Activated T-helper 1 cell treated with anti-CD3 and anti-CD28 coated beads, Interleukin-12 subunit alpha, Interleukin-12 subunit beta, Interleukin-2, Interleukin-4 antibody, amounts not matched to agents 30 ng/mL and 10 ng/mL and 1 ng/mL, durations not matched to agents 14 hours and 24 hours and 36 hours (primary cell): ENCODE measurements around the gene PIGT. TPM values are rescaled to one million over a fixed set of nuclear protein-coding genes. Genes with fewer than 3 reads are reported as not detected.

ENCODE experiments used
- DNase-seq: peaks from one replicate; pipeline ENCODE4 v3.0.0; 2021; ENCODE audit warnings: low spot score
- H3K27ac Mint-ChIP-seq: one replicate; pipeline ENCODE4 v1.8.0; 2021; ENCODE audit warnings: mild to moderate bottlenecking, mixed read lengths
- H3K27me3 Mint-ChIP-seq: one replicate; pipeline ENCODE4 v1.8.0; 2022; ENCODE audit warnings: mild to moderate bottlenecking, moderate library complexity, mixed read lengths; ENCODE audit not compliant: insufficient read depth
- H3K36me3 Mint-ChIP-seq: one replicate; pipeline ENCODE4 v1.8.0; 2021; ENCODE audit warnings: low read depth, mixed read lengths
- H3K4me1 Mint-ChIP-seq: one replicate; pipeline ENCODE4 v1.8.0; 2021; ENCODE audit warnings: low read depth, mixed read lengths
- H3K4me3 Mint-ChIP-seq: one replicate; pipeline ENCODE4 v1.8.0; 2021; ENCODE audit warnings: mild to moderate bottlenecking, moderate library complexity, mixed read lengths
- H3K9me3 Mint-ChIP-seq: one replicate; pipeline ENCODE4 v1.8.0; 2021; ENCODE audit warnings: mixed read lengths
- intact Hi-C: fragments of 100-400 bp; cut with micrococcal nuclease; formaldehyde crosslinking; loops from one replicate; pipeline ENCODE4 v1.15.1; 2024
- total RNA-seq: library from RNA; stranded (reverse); gene quantifications from 2 replicates; pipeline ENCODE4 v1.2.3, GENCODE V29; 2022

The PIGT gene
- total RNA-seq, 1 donor from 2014 or later = 90.6 TPM

GRCh38 chr20:45441746-45442145, 25.8 kb downstream of the PIGT start:
- Mint-ChIP-seq H3K4me1 (peaks cover 34% of the 10 kb centered on the region), H3K9me3 (no peaks in the 10 kb centered on the region), H3K27me3 (peaks cover 13% of the 10 kb centered on the region), H3K4me3 (no peak overlapping the region), H3K27ac (no peak overlapping the region), H3K36me3 (no peaks in the 10 kb centered on the region)
- intact Hi-C loops = no loop called here
- no peak for DNase-seq

DNA sequence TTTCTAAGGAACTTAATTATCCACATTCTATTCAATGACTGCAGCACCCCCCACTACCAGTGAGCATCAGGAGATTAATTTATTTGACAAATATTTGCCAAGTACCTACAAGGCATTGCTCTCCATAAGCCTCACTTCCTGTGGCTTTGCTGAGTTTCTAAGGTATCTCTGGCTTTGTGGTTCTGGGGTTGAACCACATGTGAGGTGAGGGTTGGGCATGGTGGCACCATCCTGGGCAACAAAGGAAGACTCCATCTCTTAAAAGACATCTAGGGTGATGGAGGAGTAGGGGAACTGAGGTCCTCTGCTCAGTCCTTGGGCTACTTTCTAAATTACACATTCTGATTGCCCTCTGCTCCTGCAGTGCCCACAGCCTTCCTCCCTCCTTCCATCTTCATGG, 28.1 kb downstream of the PIGT start:
- no peak overlapping the region for H3K4me3 Mint-ChIP-seq
- H3K9me3 Mint-ChIP-seq = no peaks in the 10 kb centered on the region
- peaks cover 33% of the 10 kb centered on the region for H3K4me1 Mint-ChIP-seq
- no peaks in the 10 kb centered on the region for H3K36me3 Mint-ChIP-seq
- no peak overlapping the region for H3K27ac Mint-ChIP-seq
- peak; percentile 19 for DNase-seq
- intact Hi-C loops = no loop called here
- peaks cover 13% of the 10 kb centered on the region for H3K27me3 Mint-ChIP-seq

GRCh38 chr20:45445805-45446562, 30.0 kb downstream of the PIGT start:
- Mint-ChIP-seq H3K27me3 (peaks cover 13% of the 10 kb centered on the region), H3K9me3 (no peaks in the 10 kb centered on the region), H3K4me1 (peaks cover 33% of the 10 kb centered on the region), H3K4me3 (no peak overlapping the region), H3K36me3 (no peaks in the 10 kb centered on the region), H3K27ac (no peak overlapping the region)
- peak; percentile 19 for DNase-seq
- intact Hi-C loops = no loop called here

GRCh38 chr20:45448270-45448669, 32.3 kb downstream of the PIGT start:
- DNase-seq = no peak
- H3K4me1 Mint-ChIP-seq = peaks cover 33% of the 10 kb centered on the region
- no peaks in the 10 kb centered on the region for H3K9me3 Mint-ChIP-seq
- no peak overlapping the region for H3K27ac Mint-ChIP-seq
- intact Hi-C loops = no loop called here
- H3K4me3 Mint-ChIP-seq = no peak overlapping the region
- peaks cover 13% of the 10 kb centered on the region for H3K27me3 Mint-ChIP-seq
- H3K36me3 Mint-ChIP-seq = no peaks in the 10 kb centered on the region

DNA sequence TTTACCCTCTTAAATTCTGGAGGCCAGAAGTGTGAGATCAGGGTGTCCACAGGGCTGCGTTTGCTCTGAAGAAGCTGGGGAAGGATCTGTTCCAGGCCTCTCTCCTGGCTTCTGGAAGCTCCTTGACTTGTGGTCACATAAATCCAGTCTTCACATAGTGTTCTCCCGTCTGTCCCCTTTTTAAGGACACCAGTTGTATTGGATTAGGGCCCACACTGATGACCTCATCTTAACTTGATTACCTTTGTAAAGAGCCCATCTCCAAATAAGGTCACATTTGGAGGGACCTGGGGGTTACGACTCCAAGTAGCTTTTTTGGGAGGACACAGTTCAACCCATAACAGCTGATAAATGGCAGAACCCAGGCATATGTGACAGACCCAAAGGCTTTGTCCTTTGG, 33.6 kb downstream of the PIGT start:
- intact Hi-C loops = no loop called here
- peaks cover 22% of the 10 kb centered on the region for H3K4me1 Mint-ChIP-seq
- peaks cover 8% of the 10 kb centered on the region for H3K27me3 Mint-ChIP-seq
- H3K36me3 Mint-ChIP-seq = no peaks in the 10 kb centered on the region
- H3K4me3 Mint-ChIP-seq = no peak overlapping the region
- DNase-seq = no peak
- no peaks in the 10 kb centered on the region for H3K9me3 Mint-ChIP-seq
- H3K27ac Mint-ChIP-seq = no peak overlapping the region

DNA sequence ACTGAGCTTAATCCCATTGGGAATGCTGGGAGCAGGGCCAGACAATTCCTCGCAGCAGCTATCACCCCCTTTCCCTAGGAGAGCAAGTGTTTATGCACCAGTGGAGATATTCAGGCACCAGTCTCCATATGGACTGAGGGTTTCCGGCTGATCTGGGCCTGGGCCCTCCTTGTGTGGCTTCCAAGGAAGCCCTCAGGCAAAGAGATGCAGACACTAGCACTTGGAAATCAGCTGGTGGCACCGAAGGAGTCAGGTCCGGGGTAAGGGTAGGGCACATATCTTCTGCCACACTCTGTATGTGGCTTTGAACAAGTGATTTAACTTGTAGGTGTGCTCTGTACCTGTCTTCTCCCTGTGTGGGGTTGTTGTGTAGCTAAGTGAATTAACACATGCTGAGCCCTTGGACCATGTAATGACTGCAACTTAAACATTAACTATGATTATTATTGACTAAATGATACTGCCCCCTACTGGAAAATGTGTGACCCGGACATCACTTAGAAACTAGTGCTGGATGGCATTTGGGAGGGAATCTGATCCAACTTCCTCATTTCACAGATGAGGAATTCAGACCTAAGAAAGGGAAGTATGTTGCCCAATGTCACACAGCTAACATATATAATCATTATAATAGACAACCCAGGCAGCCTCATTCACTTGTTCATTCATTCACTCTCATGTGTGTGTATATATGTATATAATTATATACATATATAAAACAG, 34.3 kb downstream of the PIGT start:
- peaks cover 15% of the 10 kb centered on the region for H3K4me1 Mint-ChIP-seq
- H3K36me3 Mint-ChIP-seq = no peaks in the 10 kb centered on the region
- H3K27ac Mint-ChIP-seq = no peak overlapping the region
- peaks cover 8% of the 10 kb centered on the region for H3K27me3 Mint-ChIP-seq
- intact Hi-C loops = loop anchor here (1.0 kb wide), 3 partner anchors 76 to 131 kb away; partner anchors contain the start of gene SYS1
- DNase-seq = no peak
- H3K4me3 Mint-ChIP-seq = no peak overlapping the region
- H3K9me3 Mint-ChIP-seq = no peaks in the 10 kb centered on the region

- Mint-ChIP-seq H3K36me3 (no peaks in the 10 kb centered on the region), H3K9me3 (no peaks in the 10 kb centered on the region), H3K27me3 (peaks cover 2% of the 10 kb centered on the region), H3K4me1 (peaks cover 5% of the 10 kb centered on the region), H3K4me3 (no peak overlapping the region), H3K27ac (no peak overlapping the region)
- no peak for DNase-seq
- intact Hi-C loops = no loop called here
Observed at GRCh38 chr20:45452238-45452637, 36.3 kb downstream of the PIGT start.

- no peak overlapping the region for H3K4me3 Mint-ChIP-seq
- H3K27me3 Mint-ChIP-seq = peaks cover 2% of the 10 kb centered on the region
- no peaks in the 10 kb centered on the region for H3K36me3 Mint-ChIP-seq
- DNase-seq = no peak
- intact Hi-C loops = no loop called here
- no peaks in the 10 kb centered on the region for H3K9me3 Mint-ChIP-seq
- peaks cover 5% of the 10 kb centered on the region for H3K4me1 Mint-ChIP-seq
- H3K27ac Mint-ChIP-seq = no peak overlapping the region
Observed at GRCh38 chr20:45452772-45453691, 37.1 kb downstream of the PIGT start.

GRCh38 chr20:45456632-45457031, 40.7 kb downstream of the PIGT start:
- DNase-seq = no peak
- Mint-ChIP-seq H3K27ac (no peak overlapping the region), H3K36me3 (no peaks in the 10 kb centered on the region), H3K4me1 (no peaks in the 10 kb centered on the region), H3K27me3 (peaks cover 10% of the 10 kb centered on the region), H3K9me3 (no peaks in the 10 kb centered on the region), H3K4me3 (no peak overlapping the region)
- intact Hi-C loops = loop anchor here (1.0 kb wide), 1 partner anchor 315 kb away; no protein-coding TSS in a partner anchor

DNA sequence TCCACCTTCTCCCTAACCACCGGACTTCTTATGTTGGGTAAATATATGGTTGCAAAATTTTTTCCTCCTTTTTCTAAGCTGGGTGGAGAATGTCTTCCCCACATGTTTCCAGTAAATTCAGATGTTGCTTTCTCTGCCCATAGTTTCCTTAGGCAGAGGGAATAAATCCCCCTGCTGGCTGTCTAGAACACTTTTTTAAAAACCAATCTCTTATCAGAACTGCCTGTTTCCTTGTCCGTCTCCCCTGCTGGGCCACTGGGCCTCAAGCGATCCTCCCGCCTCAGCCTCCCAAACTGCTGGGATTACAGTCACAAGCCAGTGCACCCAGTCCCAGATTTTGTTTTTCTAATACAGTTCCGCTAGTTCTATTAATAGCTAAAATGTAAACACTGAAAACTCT, 43.7 kb downstream of the PIGT start:
- no peaks in the 10 kb centered on the region for H3K36me3 Mint-ChIP-seq
- no peaks in the 10 kb centered on the region for H3K4me1 Mint-ChIP-seq
- no peaks in the 10 kb centered on the region for H3K9me3 Mint-ChIP-seq
- intact Hi-C loops = no loop called here
- H3K27me3 Mint-ChIP-seq = peaks cover 12% of the 10 kb centered on the region
- H3K27ac Mint-ChIP-seq = no peak overlapping the region
- H3K4me3 Mint-ChIP-seq = no peak overlapping the region
- DNase-seq = no peak

- no peaks in the 10 kb centered on the region for H3K4me1 Mint-ChIP-seq
- no peak for DNase-seq
- H3K27ac Mint-ChIP-seq = no peak overlapping the region
- no peak overlapping the region for H3K4me3 Mint-ChIP-seq
- no peaks in the 10 kb centered on the region for H3K36me3 Mint-ChIP-seq
- peaks cover 16% of the 10 kb centered on the region for H3K27me3 Mint-ChIP-seq
- H3K9me3 Mint-ChIP-seq = no peaks in the 10 kb centered on the region
- intact Hi-C loops = no loop called here
Observed at GRCh38 chr20:45461225-45461624, 45.3 kb downstream of the PIGT start.

DNA sequence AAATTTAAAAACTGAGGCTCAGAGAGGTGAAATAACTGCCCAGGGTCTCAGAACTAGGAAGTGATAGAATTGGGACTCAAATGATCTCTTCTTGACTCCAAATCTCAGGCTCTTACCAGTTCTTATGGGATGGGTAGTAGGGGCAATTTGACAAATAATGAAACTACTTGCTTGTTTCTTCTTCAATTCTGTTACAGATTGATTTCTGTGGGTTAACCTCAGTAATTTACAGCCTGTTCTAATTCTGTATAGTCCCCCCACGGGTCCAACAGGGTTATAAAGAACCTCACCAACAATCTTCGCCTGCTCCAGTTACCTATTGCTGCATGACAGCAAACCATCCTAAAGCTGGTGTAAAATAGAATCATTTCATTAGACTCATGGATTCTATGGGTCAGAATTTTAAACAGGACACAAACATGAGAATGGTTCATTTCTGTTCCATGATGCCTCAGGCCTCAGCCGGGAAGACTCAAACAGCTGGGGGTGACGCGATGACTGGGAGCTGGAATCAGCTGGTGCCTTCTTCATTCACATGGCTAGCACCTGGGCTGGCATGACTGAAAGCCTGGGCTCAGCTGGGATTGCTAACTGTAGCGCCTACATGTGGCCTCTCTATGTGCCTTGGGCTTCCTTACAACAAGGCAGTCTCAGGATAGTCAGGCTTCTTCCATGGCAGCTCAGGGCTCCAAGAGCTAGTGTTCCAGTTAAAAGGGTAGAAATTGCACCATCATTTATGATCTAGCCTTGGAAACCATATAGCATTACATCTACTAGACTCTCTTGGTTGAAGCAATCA, 47.0 kb downstream of the PIGT start:
- Mint-ChIP-seq H3K4me1 (no peaks in the 10 kb centered on the region), H3K27me3 (peaks cover 25% of the 10 kb centered on the region), H3K9me3 (no peaks in the 10 kb centered on the region), H3K27ac (no peak overlapping the region), H3K4me3 (no peak overlapping the region), H3K36me3 (no peaks in the 10 kb centered on the region)
- no peak for DNase-seq
- intact Hi-C loops = no loop called here
